Effector memory CD8-positive, alpha-beta T cell (primary cell): Measurements from ENCODE around the gene PRRT1B.
A peak's percentile ranks its signal among the peaks of the same experiment; 100 is the strongest.

Source experiments
- ATAC-seq: fragments of 150-1000 bp; cut with Tn5 transposase; replicated peaks from 2 replicates; pipeline ENCODE4 v1.10.0; 2021; ENCODE audit warnings: mild to moderate bottlenecking, moderate library complexity
- DNase-seq, 3 experiments: peaks; one replicate each; pipeline ENCODE4 v3.0.0; 2021
- H3K27ac Mint-ChIP-seq, 2 donors: one replicate each; pipeline ENCODE4 v1.8.0; 2022; ENCODE audit warnings: mild to moderate bottlenecking in 2 of 2, mixed read lengths in 2 of 2, moderate library complexity in 2 of 2
- H3K27me3 Mint-ChIP-seq, 2 donors: one replicate each; pipeline ENCODE4 v1.8.0; 2022; ENCODE audit warnings: mixed read lengths in 2 of 2
- H3K36me3 Mint-ChIP-seq: one replicate; pipeline ENCODE4 v1.8.0; 2022; ENCODE audit warnings: mild to moderate bottlenecking, moderate library complexity, mixed read lengths; ENCODE audit not compliant: insufficient read depth
- H3K4me1 Mint-ChIP-seq, 2 donors: one replicate each; pipeline ENCODE4 v1.8.0; 2022; ENCODE audit warnings: low read depth in 2 of 2, mixed read lengths in 2 of 2
- H3K4me3 Mint-ChIP-seq, 2 donors: one replicate each; pipeline ENCODE4 v1.8.0; 2022; ENCODE audit warnings: mild to moderate bottlenecking in 2 of 2, mixed read lengths in 2 of 2, moderate library complexity in 2 of 2
- H3K9me3 Mint-ChIP-seq, 2 donors: one replicate each; pipeline ENCODE4 v1.8.0; 2022; ENCODE audit warnings: mixed read lengths in 2 of 2

PRRT1B gene

DNA sequence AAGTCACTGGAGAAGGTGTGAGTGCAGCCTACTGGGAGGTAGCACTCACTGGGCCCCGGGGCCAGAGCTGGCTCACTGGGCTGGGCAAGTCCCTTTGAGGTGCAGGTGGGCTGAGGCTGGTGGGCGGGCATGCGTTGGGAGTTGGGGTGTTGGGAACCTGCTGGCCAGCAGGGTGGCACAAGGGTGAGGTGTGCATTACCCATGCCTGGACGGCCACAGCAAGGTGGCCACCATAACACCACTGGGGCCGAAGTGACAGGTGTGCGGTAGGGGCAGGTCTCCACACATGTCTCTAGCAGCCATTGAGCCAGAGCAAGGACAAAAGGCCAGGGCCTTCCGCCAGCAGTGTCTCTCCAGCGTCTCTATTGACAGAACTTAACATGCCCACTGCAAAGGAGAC, 22.6 kb downstream of the PRRT1B start:
- Mint-ChIP-seq H3K27ac (peak overlapping the region in 1 of 2 donors; percentile 10), H3K4me3 (no peak overlapping the region), H3K27me3 (no peaks in the 10 kb centered on the region), H3K9me3 (no peaks in the 10 kb centered on the region), H3K36me3 (peaks cover 36% of the 10 kb centered on the region), H3K4me1 (peaks cover 0 to 4% of the 10 kb centered on the region in 2 donors)
- DNase-seq = no peak
- no peak for ATAC-seq

- Mint-ChIP-seq H3K4me1 (peaks cover 16 to 27% of the 10 kb centered on the region in 2 donors), H3K9me3 (no peaks in the 10 kb centered on the region), H3K36me3 (peaks cover 73% of the 10 kb centered on the region), H3K27ac (peak overlapping the region; percentile 17 to 51), H3K27me3 (no peaks in the 10 kb centered on the region), H3K4me3 (no peak overlapping the region)
- DNase-seq (no peak), ATAC-seq (no peak)
Observed at GRCh38 chr9:131574730-131575640, 29.7 kb downstream of the PRRT1B start.

GRCh38 chr9:131575946-131576853, 30.9 kb downstream of the PRRT1B start:
- H3K4me1 Mint-ChIP-seq = peaks cover 16 to 24% of the 10 kb centered on the region in 2 donors
- H3K27ac Mint-ChIP-seq = peak overlapping the region in 1 of 2 donors; percentile 17
- peak overlapping the region in 1 of 2 donors; percentile 23 for H3K4me3 Mint-ChIP-seq
- H3K27me3 Mint-ChIP-seq = no peaks in the 10 kb centered on the region
- H3K36me3 Mint-ChIP-seq = peaks cover 78% of the 10 kb centered on the region
- ATAC-seq = no peak
- DNase-seq = no peak
- no peaks in the 10 kb centered on the region for H3K9me3 Mint-ChIP-seq

DNA sequence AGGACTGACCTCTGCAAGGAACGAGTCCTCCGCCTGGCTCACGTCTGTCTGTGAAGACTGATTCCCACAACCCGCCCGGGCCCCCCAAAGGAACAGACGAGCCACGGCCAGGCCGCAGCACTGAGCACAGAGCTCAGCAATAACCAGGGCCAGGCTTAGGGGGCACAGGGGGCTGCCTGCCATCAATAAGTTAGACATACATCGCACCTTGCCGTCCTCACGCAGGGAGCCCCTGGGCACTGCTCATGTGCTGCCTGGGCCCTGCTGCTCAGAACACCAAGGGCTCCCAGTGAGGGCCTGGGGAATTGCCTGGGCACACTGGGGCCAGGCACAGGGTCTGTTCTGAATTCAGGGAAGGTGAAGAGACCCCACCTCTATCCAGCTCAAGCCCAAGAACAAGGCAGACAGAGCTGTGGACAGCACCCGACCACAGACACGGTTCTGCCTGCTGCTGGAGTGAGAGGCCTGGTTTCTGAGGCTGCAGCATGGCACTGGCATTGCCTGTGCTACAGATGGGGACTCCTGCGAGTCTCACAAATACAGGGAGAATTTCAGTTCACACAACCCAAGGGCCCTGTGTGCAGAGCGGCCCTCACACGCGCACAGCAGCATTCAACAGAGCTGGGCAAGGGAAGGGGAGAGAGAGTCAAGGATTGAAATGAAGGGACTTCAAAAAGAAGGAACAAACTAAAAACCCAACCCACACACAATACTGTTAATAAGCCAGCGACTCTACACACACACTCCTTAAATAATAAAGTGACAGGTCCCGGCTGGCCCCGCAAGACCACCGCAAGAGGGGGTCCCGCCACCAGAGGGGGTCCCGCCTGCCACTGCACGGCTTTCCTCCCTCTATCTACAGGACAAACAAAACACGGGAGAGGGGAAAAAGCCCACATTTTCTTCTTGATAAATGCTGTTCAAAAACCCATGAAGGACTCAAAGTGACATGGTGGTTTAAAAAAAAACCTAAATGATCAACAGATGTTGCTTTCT, 32.0 kb downstream of the PRRT1B start:
- H3K4me1 Mint-ChIP-seq = peaks cover 16 to 23% of the 10 kb centered on the region in 2 donors
- no peaks in the 10 kb centered on the region for H3K27me3 Mint-ChIP-seq
- ATAC-seq = no peak
- H3K4me3 Mint-ChIP-seq = peak overlapping the region in 1 of 2 donors; percentile 71
- H3K36me3 Mint-ChIP-seq = peaks cover 82% of the 10 kb centered on the region
- DNase-seq = no peak
- H3K9me3 Mint-ChIP-seq = no peaks in the 10 kb centered on the region
- H3K27ac Mint-ChIP-seq = peak overlapping the region; percentile 86 to 93

- ATAC-seq = no peak
- peak overlapping the region; percentile 50 to 71 for H3K4me3 Mint-ChIP-seq
- peaks cover 16 to 23% of the 10 kb centered on the region in 2 donors for H3K4me1 Mint-ChIP-seq
- H3K36me3 Mint-ChIP-seq = peaks cover 83% of the 10 kb centered on the region
- peak overlapping the region; percentile 86 to 93 for H3K27ac Mint-ChIP-seq
- no peaks in the 10 kb centered on the region for H3K9me3 Mint-ChIP-seq
- H3K27me3 Mint-ChIP-seq = no peaks in the 10 kb centered on the region
- DNase-seq = no peak
Observed at GRCh38 chr9:131578021-131578420, 32.7 kb downstream of the PRRT1B start.

- ATAC-seq (peak; percentile 96), DNase-seq (peak; percentile 45 to 49 (median 47))
- Mint-ChIP-seq H3K36me3 (peaks cover 84% of the 10 kb centered on the region), H3K4me3 (peak overlapping the region; percentile 50 to 71), H3K27me3 (no peaks in the 10 kb centered on the region), H3K27ac (peak overlapping the region; percentile 86 to 93), H3K9me3 (no peaks in the 10 kb centered on the region), H3K4me1 (peaks cover 16 to 28% of the 10 kb centered on the region in 2 donors)
Observed at GRCh38 chr9:131578731-131579504, 33.6 kb downstream of the PRRT1B start.

GRCh38 chr9:131579789-131580211, 34.5 kb downstream of the PRRT1B start:
- ATAC-seq (no peak), DNase-seq (no peak)
- H3K9me3 Mint-ChIP-seq = no peaks in the 10 kb centered on the region
- H3K27me3 Mint-ChIP-seq = no peaks in the 10 kb centered on the region
- H3K4me3 Mint-ChIP-seq = peak overlapping the region in 1 of 2 donors; percentile 71
- H3K4me1 Mint-ChIP-seq = peaks cover 22 to 33% of the 10 kb centered on the region in 2 donors
- H3K27ac Mint-ChIP-seq = peak overlapping the region; percentile 86 to 93
- H3K36me3 Mint-ChIP-seq = peaks cover 84% of the 10 kb centered on the region

- Mint-ChIP-seq H3K4me1 (peaks cover 27 to 39% of the 10 kb centered on the region in 2 donors), H3K27ac (peak overlapping the region in 1 of 2 donors; percentile 66), H3K36me3 (peaks cover 83% of the 10 kb centered on the region), H3K27me3 (no peaks in the 10 kb centered on the region), H3K4me3 (no peak overlapping the region), H3K9me3 (no peaks in the 10 kb centered on the region)
- ATAC-seq (no peak), DNase-seq (no peak)
Observed at GRCh38 chr9:131580358-131580757, 35.0 kb downstream of the PRRT1B start.

DNA sequence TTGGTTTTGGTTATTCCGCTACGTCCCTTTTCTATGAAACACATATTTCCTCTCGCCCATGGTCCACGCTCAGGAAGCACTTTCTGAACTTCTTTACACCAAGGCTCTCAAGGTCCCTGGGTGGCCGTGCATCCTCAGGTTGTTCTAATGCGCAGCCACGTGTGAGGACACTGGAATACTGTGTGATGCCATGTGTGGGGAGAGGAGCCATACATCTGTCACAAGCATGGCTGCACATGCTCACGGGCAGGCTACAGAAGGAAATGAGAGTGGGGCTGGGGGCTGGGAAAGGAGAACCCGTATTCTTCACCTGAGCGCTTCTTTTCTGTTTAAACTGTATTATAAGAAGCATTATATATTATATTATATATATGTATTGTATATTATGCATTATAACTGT, 36.7 kb downstream of the PRRT1B start:
- H3K36me3 Mint-ChIP-seq = peaks cover 77% of the 10 kb centered on the region

GRCh38 chr9:131582466-131583336, 37.4 kb downstream of the PRRT1B start:
- no peak for ATAC-seq
- Mint-ChIP-seq H3K27me3 (no peaks in the 10 kb centered on the region), H3K9me3 (no peaks in the 10 kb centered on the region), H3K36me3 (peaks cover 77% of the 10 kb centered on the region), H3K27ac (peak overlapping the region; percentile 83 to 92), H3K4me1 (peaks cover 40 to 52% of the 10 kb centered on the region in 2 donors), H3K4me3 (no peak overlapping the region)
- DNase-seq = no peak

More for the DNA sequence above, 36.7 kb downstream of the PRRT1B start:
- Mint-ChIP-seq H3K4me3 (no peak overlapping the region), H3K27me3 (no peaks in the 10 kb centered on the region), H3K4me1 (peaks cover 37 to 50% of the 10 kb centered on the region in 2 donors), H3K9me3 (no peaks in the 10 kb centered on the region), H3K27ac (peak overlapping the region; percentile 53 to 75)
- DNase-seq (no peak), ATAC-seq (no peak)

GRCh38 chr9:131583337-131583645, 38.0 kb downstream of the PRRT1B start:
- Mint-ChIP-seq H3K36me3 (peaks cover 76% of the 10 kb centered on the region), H3K27ac (peak overlapping the region; percentile 83 to 92), H3K4me1 (peaks cover 37 to 48% of the 10 kb centered on the region in 2 donors), H3K4me3 (no peak overlapping the region), H3K9me3 (no peaks in the 10 kb centered on the region), H3K27me3 (no peaks in the 10 kb centered on the region)
- ATAC-seq (no peak), DNase-seq (no peak)
